GM21390 (cell line): ENCODE data around the gene KIF5A.

Experiments
- ATAC-seq: cut with Tn5 transposase; IDR thresholded peaks from one replicate; pipeline ENCODE4 v1.9.1; 2021; ENCODE audit not compliant: unreplicated experiment

Gene KIF5A

GRCh38 chr12:57534991-57535543 is 14.8 kb upstream of the KIF5A start:
- no peak for ATAC-seq

- no peak for ATAC-seq
These were observed 13.9 kb upstream of the KIF5A start for GRCh38 chr12:57535764-57536596.

- no peak for ATAC-seq
These were observed 13.3 kb upstream of the KIF5A start for GRCh38 chr12:57536597-57536942.

- no peak for ATAC-seq
These were observed 10.6 kb upstream of the KIF5A start for GRCh38 chr12:57539134-57539768.

GRCh38 chr12:57541001-57541400 is 8.8 kb upstream of the KIF5A start:
- ATAC-seq, result no peak

DNA sequence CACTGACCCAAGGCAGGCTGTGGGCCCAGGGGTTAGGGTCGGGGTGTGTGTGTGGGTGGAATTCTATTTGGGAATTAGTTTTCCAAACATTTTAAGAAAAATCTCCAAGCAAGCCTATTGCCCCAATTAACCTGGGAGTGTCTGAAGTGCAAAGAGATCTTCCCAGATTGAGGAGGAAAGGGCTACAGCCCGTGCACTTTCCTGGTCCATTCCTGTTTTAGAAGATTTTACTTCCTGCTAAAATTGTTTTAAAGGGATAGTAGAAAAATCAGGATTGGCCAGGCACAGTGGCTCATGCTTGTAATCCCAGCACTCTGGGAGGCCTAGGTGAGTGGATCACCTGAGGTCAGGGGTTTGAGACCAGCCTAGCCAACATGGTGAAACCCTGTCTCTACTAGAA is 8.1 kb upstream of the KIF5A start:
- ATAC-seq, result no peak

DNA sequence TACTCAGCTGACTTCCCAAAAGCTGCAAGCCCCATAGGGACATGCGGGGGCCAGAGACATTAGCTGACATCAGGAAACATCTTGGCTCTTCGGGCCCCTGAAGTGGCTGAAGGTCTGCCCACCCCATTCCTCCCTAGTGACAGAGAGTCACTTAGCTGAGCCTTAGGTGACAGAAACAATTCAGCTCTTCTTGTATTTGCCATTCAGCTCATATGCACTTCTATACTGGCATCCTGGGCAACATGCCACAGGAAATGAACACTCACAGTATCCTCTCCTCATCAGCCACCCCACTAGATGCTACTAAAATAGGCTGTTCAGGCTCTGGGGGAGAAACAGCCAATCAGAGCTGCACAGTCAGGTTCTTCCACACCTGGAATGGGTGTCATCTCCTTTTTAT is 6.3 kb upstream of the KIF5A start:
- no peak for ATAC-seq

GRCh38 chr12:57545809-57546437 is 3.9 kb upstream of the KIF5A start:
- ATAC-seq, result no peak

DNA sequence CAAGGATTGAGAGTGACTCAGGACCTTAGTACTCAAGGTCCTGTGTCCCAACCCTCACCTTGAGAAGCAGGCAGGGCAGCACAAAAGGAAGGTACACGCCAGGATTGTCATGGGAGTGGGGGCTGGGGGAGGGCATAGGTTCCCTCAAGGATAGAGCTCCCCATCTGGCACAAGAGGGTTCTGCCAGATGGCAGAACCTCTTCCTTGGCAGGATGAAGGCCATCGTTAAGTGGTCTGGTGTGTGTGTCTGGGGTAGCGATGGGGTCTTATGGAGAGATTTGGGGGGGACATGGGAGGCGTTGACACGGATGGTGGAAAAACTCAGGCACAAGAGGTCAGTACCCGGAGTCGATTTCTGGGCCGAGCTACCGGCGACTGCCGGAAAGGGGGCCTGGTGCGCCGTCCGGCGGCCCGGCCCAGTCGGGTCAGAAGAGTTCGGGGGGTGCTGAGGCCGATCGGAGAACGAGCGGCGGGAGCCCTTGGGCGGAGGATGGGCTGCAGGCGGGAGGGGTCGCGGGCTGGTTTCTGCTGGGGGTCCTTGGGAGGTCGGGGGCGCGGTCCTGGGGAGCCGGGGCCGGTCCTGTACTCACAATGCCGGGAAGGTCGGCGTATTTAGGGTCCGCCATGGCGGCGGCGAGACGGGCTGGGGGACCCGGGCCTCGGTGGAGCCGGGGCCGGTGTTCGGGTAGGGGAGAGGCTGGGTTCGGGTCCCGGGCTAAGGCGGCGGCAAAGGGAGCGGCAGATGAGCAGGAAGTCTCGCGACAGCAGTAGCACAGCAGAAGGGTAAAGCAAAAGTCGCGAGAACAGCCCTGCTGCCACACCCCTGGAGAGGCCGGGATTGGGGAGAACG is 3.2 kb upstream of the KIF5A start, which contains the start of gene DCTN2:
DCTN2 (minus strand) TSS at position 755 of the 850 bp plus-strand sequence; CDS start at position 626, 129 bp downstream.
- peak; percentile 98 for ATAC-seq

DNA sequence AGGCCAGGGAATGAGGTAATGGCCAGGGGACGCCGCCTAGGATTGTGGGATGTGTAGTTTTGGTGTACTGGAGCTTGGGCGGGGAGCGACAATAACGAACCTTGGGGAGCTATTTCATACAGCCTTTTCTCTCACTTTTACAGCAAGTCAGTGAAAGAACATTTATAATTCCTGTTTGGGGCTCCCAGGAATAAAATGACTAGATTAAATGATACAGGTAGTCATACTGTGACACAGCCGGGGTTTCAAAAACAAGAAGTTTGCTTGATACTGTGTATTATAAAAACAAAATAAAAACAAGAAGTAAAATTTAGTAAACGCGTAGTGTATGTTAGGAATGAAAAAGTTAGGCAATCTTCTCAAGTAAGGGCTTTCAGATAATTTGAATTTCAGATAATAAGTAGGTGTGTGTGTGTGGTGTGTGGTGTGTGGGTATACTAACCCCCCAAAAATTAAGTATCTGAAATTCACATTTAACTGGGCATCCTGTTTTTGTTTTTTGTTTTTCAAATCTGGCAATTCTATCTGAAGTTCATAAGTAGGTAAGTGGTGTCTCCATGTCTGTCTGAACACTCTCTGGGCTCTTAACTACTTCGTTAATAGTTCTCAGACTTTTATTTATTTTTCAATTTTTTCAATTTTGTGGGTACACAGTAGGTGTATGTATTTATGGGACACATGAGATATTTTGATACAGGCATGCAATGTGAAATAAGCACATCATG is 2.4 kb upstream of the KIF5A start:
- ATAC-seq, result no peak

GRCh38 chr12:57548013-57548315 is 1.9 kb upstream of the KIF5A start:
- ATAC-seq, result no peak

DNA sequence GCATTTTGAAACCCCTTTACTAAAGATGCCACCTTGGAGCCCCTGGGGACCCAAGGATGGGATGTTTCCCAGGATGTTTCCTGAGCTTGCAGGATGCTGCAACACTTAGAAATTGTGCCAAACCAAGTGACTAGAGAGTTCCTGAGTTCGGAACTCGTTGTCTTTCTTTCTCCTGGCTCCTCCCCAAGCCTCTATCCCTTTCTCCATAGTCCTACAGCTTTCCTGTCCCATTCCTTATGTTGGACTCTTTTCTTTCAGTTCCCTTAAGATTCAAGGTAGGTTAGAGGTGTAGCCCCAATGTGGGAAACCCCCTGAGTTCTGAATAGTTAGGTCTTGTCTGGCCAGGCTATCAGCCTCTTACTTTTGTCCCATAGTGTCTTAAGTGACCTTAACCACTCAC is 1.4 kb upstream of the KIF5A start:
- no peak for ATAC-seq

- ATAC-seq, result no peak
These were observed 488 bp upstream of the KIF5A start for GRCh38 chr12:57549203-57549908.

DNA sequence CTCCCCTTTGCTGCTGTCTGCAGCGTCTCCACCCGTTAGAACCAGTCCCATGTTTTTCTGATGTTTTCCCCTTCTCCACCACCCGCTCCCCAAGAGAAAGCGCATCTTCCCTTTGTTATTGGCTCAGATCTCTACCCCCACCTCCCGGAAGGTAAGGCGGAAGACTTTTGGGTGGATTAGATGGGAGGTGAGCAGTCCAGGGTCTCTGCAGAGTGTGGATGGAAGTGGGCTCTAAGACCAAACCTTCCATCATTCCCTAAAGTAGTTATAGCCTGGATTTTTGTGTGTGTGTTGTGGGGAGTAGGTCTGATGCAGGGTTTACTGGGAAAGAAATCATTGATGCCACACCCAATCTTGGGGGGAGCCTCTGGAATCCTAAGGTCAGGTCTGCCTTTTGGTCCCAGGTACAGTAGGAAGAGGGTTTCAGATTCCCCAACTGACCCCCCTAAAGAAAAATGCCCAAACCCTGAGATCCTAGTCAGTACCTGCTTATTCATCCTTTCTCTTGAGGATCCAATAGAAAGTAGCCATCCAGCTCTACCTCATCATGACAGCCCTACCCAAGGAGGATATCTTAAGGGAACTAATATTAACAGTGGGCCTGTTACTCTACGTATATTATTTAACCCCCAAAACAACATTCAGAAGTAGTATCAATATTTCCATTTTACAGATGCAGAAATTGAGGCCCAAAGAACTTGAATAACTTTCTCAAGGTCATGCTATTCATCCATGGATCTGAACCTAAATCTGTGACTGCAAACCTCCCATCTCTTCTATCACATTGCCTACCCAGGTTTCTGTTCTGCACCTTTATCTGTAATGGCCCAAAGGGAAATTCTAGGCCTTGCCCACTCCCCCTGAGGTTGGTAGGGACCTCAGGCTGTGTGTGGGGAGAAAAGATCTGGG is 1.1 kb downstream of the KIF5A start:
- no peak for ATAC-seq

GRCh38 chr12:57551637-57552305 is 1.9 kb downstream of the KIF5A start:
- no peak for ATAC-seq

- no peak for ATAC-seq
These were observed 2.4 kb downstream of the KIF5A start for GRCh38 chr12:57552306-57552651.

DNA sequence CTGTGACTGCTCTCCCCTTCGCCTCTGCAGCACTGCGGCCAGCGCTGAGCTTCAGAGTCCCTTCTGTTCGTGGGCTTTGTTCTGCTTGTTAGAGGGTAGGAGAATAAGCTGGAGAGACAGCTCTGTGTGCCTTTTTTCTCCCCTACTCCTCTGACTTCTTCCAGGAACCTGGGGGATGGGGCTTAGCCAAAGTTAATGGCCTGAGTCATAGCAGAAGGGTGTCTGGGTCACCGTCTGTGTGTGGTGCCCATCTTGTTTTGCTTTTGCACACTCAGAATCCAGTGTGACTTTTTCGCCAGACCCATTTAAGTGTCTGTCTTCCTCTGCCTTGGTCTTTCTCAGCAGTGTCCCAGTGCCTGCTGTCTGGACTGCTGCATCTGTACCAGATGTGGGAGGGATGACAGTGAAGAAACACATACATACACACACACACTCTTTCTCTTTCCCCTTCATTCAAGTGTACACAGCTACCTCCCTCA is 3.0 kb downstream of the KIF5A start:
- ATAC-seq, result no peak
